NK-92 treated with Interleukin-12 subunit alpha and Interleukin-12 subunit beta, amount 100 ng/mL, for 24 hours (cell line): ENCODE data around the gene MYBBP1A.

Experiments
- DNase-seq: peaks from one replicate; lab custom pipeline; 2025; lab: John Stamatoyannopoulos, UW

Gene MYBBP1A

DNA sequence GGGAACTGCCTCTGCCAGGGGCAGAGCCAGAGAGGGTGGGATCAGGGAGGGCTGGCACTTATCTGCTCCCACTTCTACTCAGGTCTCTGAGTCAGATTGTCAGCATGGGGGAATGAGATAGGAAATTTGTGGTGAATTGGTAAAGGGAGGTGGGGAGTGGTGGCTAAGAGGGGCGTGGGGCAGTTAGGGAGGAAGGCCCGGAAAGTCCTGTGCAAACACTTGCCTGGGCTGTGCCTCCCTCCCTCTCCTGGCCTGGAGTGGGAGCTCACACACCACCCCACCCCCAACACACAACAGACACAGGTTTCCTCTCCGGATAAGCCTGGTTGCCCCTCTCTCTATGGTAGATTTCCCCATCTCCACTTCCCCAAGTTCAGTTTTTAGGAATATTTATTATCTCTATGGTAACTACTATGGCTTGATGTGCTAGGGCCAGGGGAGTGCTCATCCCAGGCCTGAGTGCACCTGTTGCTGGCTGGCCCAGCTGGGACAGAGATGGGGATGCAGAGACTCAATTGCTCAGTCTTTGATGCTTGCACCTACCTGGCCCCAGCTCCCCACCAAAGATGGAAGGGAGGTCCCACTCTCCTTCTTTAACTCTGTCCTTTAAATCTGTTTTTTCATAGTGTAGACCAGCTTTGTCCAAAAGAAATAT, 53.8 kb downstream of the MYBBP1A start:
- no peak for DNase-seq

DNA sequence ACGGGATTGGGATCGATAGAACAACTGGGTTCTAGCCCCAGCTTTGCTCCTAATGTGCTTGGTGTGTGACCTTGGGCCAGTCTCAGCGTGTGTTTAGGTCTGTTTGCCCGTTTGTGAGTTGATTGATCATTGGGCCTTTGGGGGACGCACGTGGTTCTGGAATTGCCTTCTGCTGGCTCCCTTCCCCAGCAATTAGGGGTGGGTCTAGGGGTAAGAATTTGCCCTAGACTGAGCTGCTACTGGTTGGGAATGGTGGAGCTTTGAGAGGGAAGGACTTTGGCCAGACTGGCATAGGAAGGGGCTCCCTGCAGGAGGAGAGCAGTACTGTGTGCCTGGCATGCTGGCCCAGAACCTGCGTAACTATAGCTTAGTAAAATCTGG, 55.0 kb downstream of the MYBBP1A start:
- DNase-seq, result no peak

DNA sequence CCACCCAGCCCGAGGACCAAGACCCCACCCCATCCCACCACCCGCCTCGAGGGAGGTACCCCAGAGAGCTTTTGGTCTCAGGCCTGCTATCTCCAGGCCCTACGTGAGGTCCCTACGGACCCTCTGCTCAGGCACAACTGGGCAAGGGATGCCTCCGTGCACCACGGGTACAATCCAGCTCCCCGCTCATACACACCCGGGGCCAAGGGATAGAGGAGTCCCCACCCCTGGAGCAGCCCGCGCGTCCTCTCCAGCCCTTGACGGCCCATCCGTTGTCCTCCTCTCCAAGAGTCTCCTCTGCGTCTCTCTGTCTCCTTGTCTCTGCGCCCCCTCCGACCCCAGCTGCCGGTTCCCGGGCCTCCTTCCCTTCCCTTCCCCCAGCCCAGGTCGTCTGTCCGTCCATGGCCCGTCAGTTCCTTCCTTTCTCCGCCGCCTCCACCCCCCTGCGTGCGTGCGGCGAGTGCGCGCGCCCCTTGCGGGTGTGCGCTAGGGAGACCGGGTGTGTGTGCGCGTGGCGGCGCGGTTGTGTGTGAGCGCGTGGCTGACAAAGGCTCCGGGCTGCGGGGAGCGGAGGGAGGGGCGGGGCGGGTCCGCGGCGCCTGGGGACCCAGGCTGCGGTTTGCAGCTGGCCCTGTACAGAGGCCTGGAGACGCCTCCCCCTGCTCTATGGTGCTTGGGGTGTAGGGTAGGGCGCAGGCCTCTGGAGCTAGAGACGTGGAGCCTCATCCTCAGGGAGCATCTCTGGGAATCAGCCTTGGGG, 55.6 kb downstream of the MYBBP1A start:
- DNase-seq, result no peak

DNA sequence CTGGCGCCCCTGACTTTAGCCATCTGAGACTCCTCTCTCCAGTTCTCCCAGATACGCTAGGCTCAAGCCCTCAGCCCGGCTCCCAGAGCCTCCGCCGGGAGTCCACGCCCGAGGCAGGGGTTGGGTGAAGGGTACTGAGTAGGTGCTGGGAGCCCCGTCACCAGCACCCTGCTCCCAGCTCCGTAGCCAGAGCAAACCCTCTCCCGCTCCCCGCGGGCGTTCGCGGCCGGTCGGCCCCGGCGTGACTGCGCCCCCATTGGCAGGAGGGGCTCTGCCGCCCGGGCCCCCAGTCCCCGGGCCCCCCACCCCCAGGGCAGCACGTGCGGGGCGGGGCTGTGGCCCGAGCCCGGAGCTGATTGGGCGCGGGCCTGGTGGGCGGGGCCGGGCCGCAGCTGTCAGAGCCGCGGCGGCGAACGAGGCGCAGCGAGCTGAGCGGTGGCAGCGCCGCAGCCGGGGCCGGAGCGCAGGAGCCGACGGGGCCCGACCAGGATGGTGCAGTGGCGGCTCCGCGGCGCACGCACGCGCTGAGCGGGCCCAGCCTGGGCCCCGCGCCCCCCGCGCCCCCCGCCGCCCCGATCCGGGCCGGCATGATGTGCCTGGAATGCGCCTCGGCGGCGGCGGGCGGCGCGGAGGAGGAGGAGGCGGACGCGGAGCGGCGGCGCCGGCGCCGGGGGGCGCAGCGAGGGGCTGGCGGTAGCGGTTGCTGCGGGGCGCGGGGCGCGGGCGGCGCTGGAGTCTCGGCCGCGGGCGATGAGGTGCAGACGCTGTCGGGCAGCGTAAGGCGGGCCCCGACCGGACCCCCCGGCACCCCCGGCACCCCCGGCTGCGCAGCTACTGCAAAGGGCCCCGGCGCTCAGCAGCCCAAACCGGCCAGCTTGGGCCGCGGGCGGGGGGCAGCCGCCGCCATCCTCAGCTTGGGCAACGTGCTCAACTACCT, 56.5 kb downstream of the MYBBP1A start, which contains the start of gene SPNS2:
SPNS2 (plus strand) TSS at position 421 of the 937 bp plus-strand sequence; CDS start at position 588, 167 bp downstream.
- no peak for DNase-seq

DNA sequence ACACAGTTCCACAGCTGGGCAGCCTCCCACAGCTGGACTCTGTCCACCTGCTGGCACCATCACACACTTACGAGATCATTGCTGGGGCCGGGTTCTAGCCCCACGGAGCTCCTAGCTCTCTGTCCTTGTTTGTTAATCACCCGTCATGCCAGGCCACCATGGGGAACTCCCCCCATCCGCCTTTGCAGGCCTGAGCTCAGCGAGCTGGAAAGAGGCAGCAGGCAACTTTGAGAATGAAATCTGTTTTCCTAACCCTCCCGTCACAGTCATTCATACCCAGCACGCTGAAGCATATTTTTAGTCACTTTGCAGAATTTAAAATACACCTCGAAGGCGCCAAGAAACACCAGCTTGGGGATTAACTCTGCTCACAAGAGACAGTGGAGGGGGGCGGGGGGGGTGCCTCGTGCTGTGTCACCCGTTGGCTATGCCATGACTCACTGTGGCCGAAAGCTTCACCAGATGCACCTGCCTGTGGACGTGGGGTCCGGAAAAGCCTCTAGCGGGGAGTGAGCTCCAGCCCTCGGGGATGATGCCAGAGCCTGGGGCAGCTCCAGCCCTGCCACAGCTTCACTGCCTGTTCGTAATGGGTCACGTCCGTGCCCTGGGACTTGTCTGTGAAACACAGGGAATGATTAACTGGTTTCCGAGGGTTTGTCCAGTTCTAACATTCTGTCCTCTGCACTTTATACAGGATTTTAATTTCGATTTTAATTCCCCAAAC, 57.9 kb downstream of the MYBBP1A start:
- DNase-seq, result no peak

DNA sequence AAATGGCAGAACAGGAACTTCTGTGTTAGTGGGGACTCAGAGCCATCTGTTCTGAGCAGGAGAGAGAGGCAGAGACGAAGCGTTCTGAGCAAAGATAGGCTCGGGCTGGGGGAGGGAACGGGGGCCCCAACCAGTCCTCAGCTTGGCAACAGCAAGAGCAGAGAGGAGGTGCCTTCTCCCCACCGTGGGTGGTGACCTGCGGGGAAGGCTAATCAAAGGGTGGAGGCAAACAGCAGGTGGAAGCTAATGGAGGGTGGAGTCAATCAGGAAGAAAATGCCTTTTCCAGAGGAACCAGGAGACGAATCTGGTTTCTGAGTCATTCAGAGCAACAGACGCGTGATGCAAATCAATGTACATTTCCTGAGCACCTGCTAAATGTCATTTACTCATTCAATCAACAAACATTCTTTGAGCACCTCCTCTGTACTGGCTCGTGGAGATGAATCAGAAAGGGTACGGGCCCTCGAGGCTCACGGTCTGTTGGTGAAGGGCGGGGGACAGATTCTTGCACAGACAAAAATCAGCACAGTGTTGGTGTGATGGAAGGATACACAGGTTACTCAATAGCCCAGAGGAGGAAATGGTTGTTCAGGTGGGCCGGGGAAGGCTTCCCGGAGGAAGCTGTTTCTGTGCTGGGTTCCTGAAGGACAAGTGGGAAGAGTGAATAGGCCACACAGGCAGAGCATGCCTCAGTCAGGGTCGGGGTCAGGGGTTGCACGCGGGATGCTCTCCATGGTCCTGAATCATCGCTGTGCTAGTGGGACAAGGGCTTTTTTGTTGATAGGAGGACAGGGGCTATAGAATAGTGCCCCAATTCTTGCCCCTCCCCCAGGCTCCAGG, 62.2 kb downstream of the MYBBP1A start:
- no peak for DNase-seq

DNA sequence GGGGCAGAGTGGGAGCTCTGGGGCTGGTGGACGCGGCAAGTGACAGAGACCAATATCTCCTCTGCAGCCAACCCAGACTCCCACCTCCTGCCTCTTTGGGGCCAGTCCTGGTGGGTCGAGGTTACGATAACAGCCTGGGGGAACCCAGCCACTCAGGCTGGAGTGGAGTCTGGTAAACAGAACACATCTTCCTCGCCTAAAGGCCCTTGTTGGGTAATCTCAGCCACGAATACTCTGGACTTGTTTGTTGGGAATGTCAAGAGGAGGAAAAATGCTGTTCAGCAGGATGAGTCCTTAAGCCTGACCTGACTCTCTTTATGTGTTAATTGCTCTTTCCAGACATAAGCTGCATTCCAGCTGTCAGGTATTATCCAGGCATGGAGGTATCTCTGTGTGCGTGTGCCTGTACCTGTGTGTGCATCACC, 64.5 kb downstream of the MYBBP1A start:
- no peak for DNase-seq

DNA sequence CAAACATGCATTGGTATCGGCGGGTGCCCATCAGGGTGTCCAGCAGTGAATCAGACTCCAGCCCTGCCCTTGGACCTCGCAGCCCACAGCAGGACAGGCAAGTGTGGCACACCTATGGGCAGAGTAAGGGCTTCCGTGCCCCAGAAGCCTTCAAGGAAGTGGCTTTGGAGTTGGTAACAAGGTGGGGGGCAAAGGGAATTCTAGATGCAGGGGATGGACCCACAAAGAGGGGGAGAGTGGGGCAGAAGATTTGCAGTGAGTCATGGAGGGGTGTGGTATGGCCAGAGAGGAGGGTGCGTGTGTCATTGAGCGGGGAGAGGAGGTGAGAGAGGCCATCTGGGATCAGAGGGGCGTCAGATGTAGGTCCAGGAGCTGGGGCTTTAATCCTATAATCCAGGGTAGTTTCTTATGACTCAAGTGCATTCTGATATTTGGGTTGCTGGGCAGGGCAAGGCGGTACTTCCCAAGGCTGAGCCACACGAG, 65.0 kb downstream of the MYBBP1A start:
- DNase-seq, result no peak

DNA sequence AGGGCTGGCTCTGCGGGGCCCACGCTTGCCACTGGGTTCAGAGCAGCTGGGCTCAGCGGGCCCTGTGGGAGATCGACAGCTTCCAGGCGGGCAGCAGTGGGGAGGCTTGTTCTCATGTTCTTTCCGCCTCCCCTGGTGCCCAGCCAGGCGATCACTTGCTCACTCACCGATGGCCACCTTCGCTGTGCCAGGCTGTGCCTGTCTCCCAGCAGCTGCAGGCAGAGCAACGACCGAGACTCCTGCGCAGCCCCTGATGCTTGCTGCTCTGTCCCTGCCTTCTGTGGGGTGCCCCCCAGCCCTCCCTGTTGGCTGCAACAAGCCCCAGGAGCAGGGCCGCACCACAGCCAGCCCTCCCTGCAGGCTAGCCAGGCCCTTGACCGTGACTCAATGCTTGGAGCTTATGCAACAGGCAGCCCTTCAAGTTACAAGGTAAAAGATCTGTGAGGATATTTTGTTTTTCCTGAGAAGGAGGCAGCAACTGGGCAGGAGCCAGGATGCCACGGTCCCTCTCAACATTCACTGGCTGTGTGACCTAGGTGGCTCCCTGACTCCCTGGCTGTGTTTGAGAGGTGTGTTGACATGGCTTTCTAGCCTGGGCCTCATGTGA, 66.1 kb downstream of the MYBBP1A start:
- no peak for DNase-seq
